WTC11 (cell line): Measurements from ENCODE around the gene FLT1. TPM values are rescaled to one million over a fixed set of nuclear protein-coding genes. Genes with fewer than 3 reads are reported as not detected.

ENCODE experiments used
- ATAC-seq: fragments of 200-7000 bp; cut with Tn5 transposase; 2 replicates; pipeline ENCODE4 v1.10.0; 2021; ENCODE audit warnings: mild to moderate bottlenecking, moderate library complexity
- CTCF ChIA-PET: fragments of 300-600 bp; sonication (Branson Sonifier 250); formaldehyde crosslinking; loops from one replicate; lab custom pipeline; 2021; ENCODE audit warnings: antibody characterized with exemption; lab: Charles Lee
- POLR2A ChIA-PET: fragments of 350-600 bp; sonication (Branson Sonifier 250); formaldehyde crosslinking; loops from one replicate; lab custom pipeline; 2021; ENCODE audit warnings: antibody characterized with exemption; lab: Charles Lee
- DNase-seq: peaks from one replicate; pipeline ENCODE4 v3.0.0; 2021; ENCODE audit warnings: low spot score
- H3K27ac Mint-ChIP-seq: 2 replicates; pipeline ENCODE4 v1.8.0; 2021; ENCODE audit warnings: mixed read lengths
- H3K27me3 Mint-ChIP-seq: 2 replicates; pipeline ENCODE4 v1.8.0; 2021; ENCODE audit warnings: low read depth, mild to moderate bottlenecking, moderate library complexity, mixed read lengths
- H3K36me3 Mint-ChIP-seq: 2 replicates; pipeline ENCODE4 v1.8.0; 2021; ENCODE audit warnings: mixed read lengths
- H3K4me1 Mint-ChIP-seq: 2 replicates; pipeline ENCODE4 v1.8.0; 2022; ENCODE audit warnings: mixed read lengths
- H3K4me3 Mint-ChIP-seq: 2 replicates; pipeline ENCODE4 v1.8.0; 2021; ENCODE audit warnings: mild to moderate bottlenecking, moderate library complexity, mixed read lengths
- H3K9me3 Mint-ChIP-seq: 2 replicates; pipeline ENCODE4 v1.8.0; 2021; ENCODE audit warnings: mixed read lengths
- CREM ChIP-seq: sonication (generic); formaldehyde crosslinking; IDR thresholded peaks from 2 replicates; pipeline ENCODE4 v1.8.1; 2022; ENCODE audit warnings: mild to moderate bottlenecking, missing genetic modification reagents, moderate library complexity
- E2F4 ChIP-seq: sonication (generic); formaldehyde crosslinking; IDR thresholded peaks from 2 replicates; pipeline ENCODE4 v1.8.1; 2022; ENCODE audit warnings: low read depth, mild to moderate bottlenecking, moderate library complexity, missing genetic modification reagents, borderline replicate concordance
- EMX1 ChIP-seq: fragments of 250-450 bp; sonication (Bioruptor Pico); IDR thresholded peaks from 2 replicates; pipeline ENCODE4 v1.8.0; 2021; ENCODE audit warnings: mild to moderate bottlenecking
- FOXK1 ChIP-seq: sonication (generic); formaldehyde crosslinking; IDR thresholded peaks from 2 replicates; pipeline ENCODE4 v1.8.0; 2022; ENCODE audit warnings: mild to moderate bottlenecking, moderate library complexity, missing genetic modification reagents
- GTF2I ChIP-seq: fragments of 250-450 bp; sonication (Bioruptor Pico); conservative IDR thresholded peaks from 2 replicates; pipeline ENCODE4 v1.4.0; 2021; ENCODE audit warnings: mild to moderate bottlenecking
- NFE2L1 ChIP-seq: sonication (generic); formaldehyde crosslinking; IDR thresholded peaks from 2 replicates; pipeline ENCODE4 v1.8.1; 2023; ENCODE audit warnings: missing genetic modification reagents
- RORB ChIP-seq: fragments of 250-450 bp; sonication (Bioruptor Pico); IDR thresholded peaks from 2 replicates; pipeline ENCODE4 v1.9.0; 2021; ENCODE audit warnings: mild to moderate bottlenecking
- USF2 ChIP-seq: sonication (generic); formaldehyde crosslinking; IDR thresholded peaks from 2 replicates; pipeline ENCODE4 v1.8.1; 2023; ENCODE audit warnings: mild to moderate bottlenecking, missing genetic modification reagents, moderate library complexity
- ZMAT4 ChIP-seq: fragments of 250-450 bp; sonication (Bioruptor Pico); IDR thresholded peaks from 2 replicates; pipeline ENCODE4 v1.9.0; 2021; ENCODE audit warnings: mild to moderate bottlenecking
- ZNF121 ChIP-seq: sonication (generic); formaldehyde crosslinking; IDR thresholded peaks from 2 replicates; pipeline ENCODE4 v1.8.0; 2023; ENCODE audit warnings: missing genetic modification reagents
- ZNF219 ChIP-seq: sonication (generic); formaldehyde crosslinking; IDR thresholded peaks from 2 replicates; pipeline ENCODE4 v1.8.0; 2023; ENCODE audit warnings: missing genetic modification reagents, mild to moderate bottlenecking, borderline replicate concordance
- ZNF232 ChIP-seq: sonication (generic); formaldehyde crosslinking; IDR thresholded peaks from 2 replicates; pipeline ENCODE4 v1.8.0; 2022; ENCODE audit warnings: mild to moderate bottlenecking, missing genetic modification reagents
- ZNF263 ChIP-seq: sonication (generic); formaldehyde crosslinking; IDR thresholded peaks from 2 replicates; pipeline ENCODE4 v1.8.1; 2022; ENCODE audit warnings: low read depth, mild to moderate bottlenecking, moderate library complexity, missing genetic modification reagents
- total RNA-seq: library from RNA; stranded (reverse); gene quantifications from 3 replicates; pipeline ENCODE4 v1.2.3, GENCODE V29; 2021
- TF ChIP-seq, protein P1 (sequence below): fragments of 250-450 bp; sonication (Bioruptor Pico); IDR thresholded peaks from 2 replicates; pipeline ENCODE4 v1.9.0; 2021; ENCODE audit warnings: mild to moderate bottlenecking
- TF ChIP-seq, protein P2 (sequence below): sonication (generic); formaldehyde crosslinking; IDR thresholded peaks from 2 replicates; pipeline ENCODE4 v1.8.0; 2022; ENCODE audit warnings: missing genetic modification reagents

Gene FLT1
- total RNA-seq, 1 experiment from 2014 or later, result 66.3 TPM

DNA sequence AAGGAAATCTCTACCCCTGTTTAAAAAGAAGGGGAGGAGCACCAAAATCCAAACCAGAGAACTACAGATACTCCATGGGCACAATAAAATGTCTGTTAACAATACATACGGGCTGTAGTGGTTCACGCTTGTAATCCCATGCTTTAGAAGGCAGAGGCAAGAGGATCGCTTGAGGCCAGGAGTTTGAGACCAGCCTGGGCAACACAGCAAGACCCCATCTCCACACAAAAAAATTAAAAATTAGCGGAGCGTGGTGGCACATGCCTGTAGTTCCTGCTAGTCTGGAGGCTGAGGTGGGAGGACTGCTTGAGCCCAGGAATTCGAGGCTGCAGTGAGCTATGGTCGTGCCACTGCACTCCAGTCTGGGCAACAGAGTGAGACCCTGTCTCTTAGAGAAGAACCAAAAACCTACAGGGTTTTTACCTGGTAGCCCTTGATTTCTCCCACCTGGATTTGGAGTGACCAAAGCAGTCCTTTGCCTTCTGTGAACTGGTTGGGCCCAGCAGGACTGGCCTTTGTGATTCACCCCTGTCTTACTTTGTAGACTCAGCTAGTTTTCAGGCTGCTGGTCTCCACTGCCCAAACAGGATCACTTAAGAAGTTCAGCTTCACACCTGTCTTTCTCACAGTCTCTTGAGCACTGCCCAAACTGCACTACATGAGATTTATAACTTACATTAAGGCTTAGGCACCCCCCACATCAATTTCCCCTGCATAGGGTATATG, 38.7 kb upstream of the FLT1 start:
- peaks cover 6% of the 10 kb centered on the region; the same call in 1 of the 2 replicates for H3K36me3 Mint-ChIP-seq
- CTCF ChIA-PET, result interaction anchor here (1.7 kb wide), 1 partner anchor 159 kb away, joined by 3 read pairs; no protein-coding TSS in a partner anchor
- ATAC-seq, result no peak
- DNase-seq, result no peak
- no peak overlapping the region for H3K27ac Mint-ChIP-seq
- POLR2A ChIA-PET, result no interaction called here
- peak overlapping the region; percentile 64 for H3K4me3 Mint-ChIP-seq
- peaks cover 18% of the 10 kb centered on the region for H3K9me3 Mint-ChIP-seq
- peaks cover 15% of the 10 kb centered on the region for H3K4me1 Mint-ChIP-seq
- peaks cover 18% of the 10 kb centered on the region for H3K27me3 Mint-ChIP-seq
- TF ChIP-seq GTF2I (CRISPR knock-in tag) (peak; percentile 50; the same call in 1 of the 2 replicates), ZNF219 (CRISPR knock-in tag) (no peak), ZNF121 (CRISPR knock-in tag) (peak; percentile 99), CREM (CRISPR knock-in tag) (no peak)
- TF ChIP-seq, all 79 proteins: peak for 2

DNA sequence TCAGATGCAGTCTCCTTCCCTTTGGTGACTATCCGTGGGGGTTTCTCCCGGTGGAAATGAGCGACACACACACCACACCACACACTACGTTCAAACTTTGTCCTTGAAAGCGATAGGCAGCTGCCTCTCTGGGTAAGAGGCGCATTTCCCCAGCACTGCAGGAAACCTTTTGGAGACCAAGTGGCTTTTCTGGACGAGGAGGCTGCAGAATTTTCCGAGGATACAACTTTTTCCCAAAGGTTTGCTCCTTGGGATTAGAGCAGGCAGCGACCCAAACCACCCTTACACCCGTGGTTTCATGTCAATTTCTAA, 38.2 kb upstream of the FLT1 start:
- peaks cover 20% of the 10 kb centered on the region for H3K4me1 Mint-ChIP-seq
- no peak overlapping the region for H3K27ac Mint-ChIP-seq
- DNase-seq (no peak), ATAC-seq (no peak)
- TF ChIP-seq ZMAT4 (CRISPR knock-in tag) (no peak), ZNF232 (CRISPR knock-in tag) (no peak), EMX1 (CRISPR knock-in tag) (no peak), CREM (CRISPR knock-in tag) (no peak), E2F4 (CRISPR knock-in tag) (no peak), FOXK1 (CRISPR knock-in tag) (no peak), NFE2L1 (CRISPR knock-in tag) (no peak), ZNF263 (CRISPR knock-in tag) (no peak), RORB (CRISPR knock-in tag) (no peak), USF2 (CRISPR knock-in tag) (no peak)
- TF ChIP-seq, protein P1, sequence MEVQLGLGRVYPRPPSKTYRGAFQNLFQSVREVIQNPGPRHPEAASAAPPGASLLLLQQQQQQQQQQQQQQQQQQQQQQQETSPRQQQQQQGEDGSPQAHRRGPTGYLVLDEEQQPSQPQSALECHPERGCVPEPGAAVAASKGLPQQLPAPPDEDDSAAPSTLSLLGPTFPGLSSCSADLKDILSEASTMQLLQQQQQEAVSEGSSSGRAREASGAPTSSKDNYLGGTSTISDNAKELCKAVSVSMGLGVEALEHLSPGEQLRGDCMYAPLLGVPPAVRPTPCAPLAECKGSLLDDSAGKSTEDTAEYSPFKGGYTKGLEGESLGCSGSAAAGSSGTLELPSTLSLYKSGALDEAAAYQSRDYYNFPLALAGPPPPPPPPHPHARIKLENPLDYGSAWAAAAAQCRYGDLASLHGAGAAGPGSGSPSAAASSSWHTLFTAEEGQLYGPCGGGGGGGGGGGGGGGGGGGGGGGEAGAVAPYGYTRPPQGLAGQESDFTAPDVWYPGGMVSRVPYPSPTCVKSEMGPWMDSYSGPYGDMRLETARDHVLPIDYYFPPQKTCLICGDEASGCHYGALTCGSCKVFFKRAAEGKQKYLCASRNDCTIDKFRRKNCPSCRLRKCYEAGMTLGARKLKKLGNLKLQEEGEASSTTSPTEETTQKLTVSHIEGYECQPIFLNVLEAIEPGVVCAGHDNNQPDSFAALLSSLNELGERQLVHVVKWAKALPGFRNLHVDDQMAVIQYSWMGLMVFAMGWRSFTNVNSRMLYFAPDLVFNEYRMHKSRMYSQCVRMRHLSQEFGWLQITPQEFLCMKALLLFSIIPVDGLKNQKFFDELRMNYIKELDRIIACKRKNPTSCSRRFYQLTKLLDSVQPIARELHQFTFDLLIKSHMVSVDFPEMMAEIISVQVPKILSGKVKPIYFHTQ, result no peak
- TF ChIP-seq, protein P2, sequence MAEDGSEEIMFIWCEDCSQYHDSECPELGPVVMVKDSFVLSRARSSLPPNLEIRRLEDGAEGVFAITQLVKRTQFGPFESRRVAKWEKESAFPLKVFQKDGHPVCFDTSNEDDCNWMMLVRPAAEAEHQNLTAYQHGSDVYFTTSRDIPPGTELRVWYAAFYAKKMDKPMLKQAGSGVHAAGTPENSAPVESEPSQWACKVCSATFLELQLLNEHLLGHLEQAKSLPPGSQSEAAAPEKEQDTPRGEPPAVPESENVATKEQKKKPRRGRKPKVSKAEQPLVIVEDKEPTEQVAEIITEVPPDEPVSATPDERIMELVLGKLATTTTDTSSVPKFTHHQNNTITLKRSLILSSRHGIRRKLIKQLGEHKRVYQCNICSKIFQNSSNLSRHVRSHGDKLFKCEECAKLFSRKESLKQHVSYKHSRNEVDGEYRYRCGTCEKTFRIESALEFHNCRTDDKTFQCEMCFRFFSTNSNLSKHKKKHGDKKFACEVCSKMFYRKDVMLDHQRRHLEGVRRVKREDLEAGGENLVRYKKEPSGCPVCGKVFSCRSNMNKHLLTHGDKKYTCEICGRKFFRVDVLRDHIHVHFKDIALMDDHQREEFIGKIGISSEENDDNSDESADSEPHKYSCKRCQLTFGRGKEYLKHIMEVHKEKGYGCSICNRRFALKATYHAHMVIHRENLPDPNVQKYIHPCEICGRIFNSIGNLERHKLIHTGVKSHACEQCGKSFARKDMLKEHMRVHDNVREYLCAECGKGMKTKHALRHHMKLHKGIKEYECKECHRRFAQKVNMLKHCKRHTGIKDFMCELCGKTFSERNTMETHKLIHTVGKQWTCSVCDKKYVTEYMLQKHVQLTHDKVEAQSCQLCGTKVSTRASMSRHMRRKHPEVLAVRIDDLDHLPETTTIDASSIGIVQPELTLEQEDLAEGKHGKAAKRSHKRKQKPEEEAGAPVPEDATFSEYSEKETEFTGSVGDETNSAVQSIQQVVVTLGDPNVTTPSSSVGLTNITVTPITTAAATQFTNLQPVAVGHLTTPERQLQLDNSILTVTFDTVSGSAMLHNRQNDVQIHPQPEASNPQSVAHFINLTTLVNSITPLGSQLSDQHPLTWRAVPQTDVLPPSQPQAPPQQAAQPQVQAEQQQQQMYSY, result no peak
- peaks cover 23% of the 10 kb centered on the region for H3K27me3 Mint-ChIP-seq
- ChIA-PET CTCF (interaction anchor here (1.7 kb wide), 1 partner anchor 158 kb away, joined by 3 read pairs; no protein-coding TSS in a partner anchor), POLR2A (no interaction called here)
- peaks cover 18% of the 10 kb centered on the region for H3K9me3 Mint-ChIP-seq
- H3K4me3 Mint-ChIP-seq, result peak overlapping the region; percentile 64
- H3K36me3 Mint-ChIP-seq, result peaks cover 6% of the 10 kb centered on the region; the same call in 1 of the 2 replicates
